Kidney tubule cell (primary cell): ENCODE results near the gene DOHH.
"Not testable (repeated sequence)": the region's sequence is repeated elsewhere in the genome, so short reads cannot be mapped to it uniquely, and the experiment has no call there.

Source experiments
- DNase-seq: peaks from one replicate; pipeline ENCODE4 v3.0.0-alpha.2; 2018; ENCODE audit warnings: low spot score

The DOHH gene

GRCh38 chr19:3534375-3535234 lies 34.1 kb upstream of the DOHH start:
- DNase-seq = no peak

GRCh38 chr19:3533563-3534216 lies 33.2 kb upstream of the DOHH start:
- no peak for DNase-seq

GRCh38 chr19:3533033-3533432 lies 32.6 kb upstream of the DOHH start:
- DNase-seq = no peak

GRCh38 chr19:3532154-3532786 lies 31.8 kb upstream of the DOHH start:
- no peak for DNase-seq

- no peak for DNase-seq
These were observed 31.2 kb upstream of the DOHH start for GRCh38 chr19:3531716-3532115.

- DNase-seq = no peak
These were observed 29.9 kb upstream of the DOHH start for GRCh38 chr19:3530389-3530788.

- DNase-seq = not testable (repeated sequence)
These were observed 28.8 kb upstream of the DOHH start for GRCh38 chr19:3529299-3529698.

- DNase-seq = no peak
These were observed 28.2 kb upstream of the DOHH start for GRCh38 chr19:3528539-3529211.

GRCh38 chr19:3528080-3528479 lies 27.6 kb upstream of the DOHH start:
- DNase-seq = no peak

GRCh38 chr19:3527238-3527910 lies 26.9 kb upstream of the DOHH start:
- DNase-seq = no peak

GRCh38 chr19:3526507-3527237 lies 26.2 kb upstream of the DOHH start:
- no peak for DNase-seq

- no peak for DNase-seq
These were observed 24.5 kb upstream of the DOHH start for GRCh38 chr19:3524904-3525451.

GRCh38 chr19:3524078-3524842 lies 23.8 kb upstream of the DOHH start:
- no peak for DNase-seq

GRCh38 chr19:3523361-3524077 lies 23.0 kb upstream of the DOHH start:
- no peak for DNase-seq

GRCh38 chr19:3522421-3523360 lies 22.2 kb upstream of the DOHH start:
- no peak for DNase-seq

GRCh38 chr19:3521104-3521445 lies 20.6 kb upstream of the DOHH start:
- DNase-seq = peak; percentile 22

- no peak for DNase-seq
These were observed 20.0 kb upstream of the DOHH start for GRCh38 chr19:3520166-3521103.
